Stomach (tissue), 9 donors: Measurements from ENCODE around the gene SPART. TPM values are rescaled to one million over a fixed set of nuclear protein-coding genes. Genes with fewer than 3 reads are reported as not detected.
A peak's percentile ranks its signal among the peaks of the same experiment; 100 is the strongest.
"Not testable (repeated sequence)": the region's sequence is repeated elsewhere in the genome, so short reads cannot be mapped to it uniquely, and the experiment has no call there.

Source experiments
- DNase-seq, 2 donors: peaks; one replicate each; pipeline versions ENCODE4 v3.0.0 to v3.0.0-alpha.2; 2013 to 2019
- H3K27ac ChIP-seq, 5 donors: fragments of 200-600 bp in 4 of 5; sonication (generic) in 4 of 5; one replicate each; pipeline ENCODE4 v1.5.1; 2013 to 2019; ENCODE audit warnings: mild to moderate bottlenecking in 1 of 5, moderate library complexity in 1 of 5
- H3K27me3 ChIP-seq, 3 donors: fragments of 200-600 bp; sonication (generic); one replicate each; pipeline ENCODE4 v1.5.1; 2017 to 2019; ENCODE audit warnings: mixed run types in 1 of 3
- H3K36me3 ChIP-seq, 4 donors: fragments of 200-600 bp; sonication (generic); 1 replicate in 3 of 4; 2 replicates in 1 of 4; pipeline ENCODE4 v1.5.1; 2016 to 2019
- H3K4me1 ChIP-seq, 4 donors: fragments of 200-600 bp; sonication (generic); one replicate each; pipeline ENCODE4 v1.5.1; 2016 to 2019
- H3K4me3 ChIP-seq, 4 donors: fragments of 200-600 bp; sonication (generic) in 3 of 4; one replicate each; pipeline ENCODE4 v1.5.1; 2016 to 2019; ENCODE audit warnings: mild to moderate bottlenecking in 1 of 4
- H3K9me3 ChIP-seq, 4 donors: fragments of 200-600 bp; sonication (generic); one replicate each; pipeline ENCODE4 v1.5.1; 2016 to 2019
- CTCF ChIP-seq, 7 experiments: fragments of 450-650 bp in 4 of 7; fragments of 200-600 bp in 3 of 7; sonication (generic) in 3 of 7; IDR thresholded peaks; one replicate each; pipeline ENCODE4 v1.5.1; 2016 to 2019; ENCODE audit warnings: antibody characterized with exemption in 7 of 7, control low read depth in 2 of 7, mild to moderate bottlenecking in 1 of 7
- EP300 ChIP-seq: sonication (generic); formaldehyde crosslinking; IDR thresholded peaks from one replicate; pipeline ENCODE4 v1.6.1; 2017; ENCODE audit warnings: antibody characterized with exemption
- POLR2A ChIP-seq, 4 donors: fragments of 450-650 bp; IDR thresholded peaks; one replicate each; pipeline ENCODE4 v1.6.1; 2016; ENCODE audit warnings: antibody characterized with exemption in 4 of 4, control low read depth in 2 of 4, mild to moderate bottlenecking in 1 of 4, moderate library complexity in 1 of 4
- POLR2AphosphoS5 ChIP-seq, 3 donors: sonication (generic); formaldehyde crosslinking; IDR thresholded peaks; one replicate each; pipeline ENCODE4 v1.6.1; 2016; ENCODE audit warnings: antibody characterized with exemption in 3 of 3
- WGBS, 5 donors: extraction: QIAGEN DNeasy Blood & Tissue Kit in 3 of 5; methylation state at CpG; one replicate each; pipeline versions ENCODE4 v1.1.5 to v1.1.7; 2013 to 2018; 5-methylcytosine and 5-hydroxymethylcytosine counted together
- intact Hi-C: fragments of 100-400 bp; cut with DNase I; formaldehyde crosslinking; loops from one replicate; pipeline ENCODE4 v1.15.1; 2023; ENCODE audit warnings: low total_unique reads
- polyA plus RNA-seq, 3 donors: library from polyadenylated mRNA; stranded (reverse); fragments of 200-250 nt; gene quantifications; one replicate each; pipeline ENCODE4 v1.2.3, GENCODE V29; 2013
- total RNA-seq, 5 donors: library from RNA; depleted of rRNA; stranded (reverse); fragments of >200 nt; gene quantifications; one replicate each; pipeline versions ENCODE4 v1.1.0 to v1.2.3, GENCODE V29; 2014 to 2016
- donor health status: healthy with polysubstance abuse.
- donor health status: Bipolar disorder and iron deficiency.
- donor health status: healthy.

The SPART gene
- total and polyA plus RNA-seq, 8 donors, result 6.1 to 121 (median 20.9) TPM

- H3K36me3 ChIP-seq, result peaks cover 7 to 76% (median 61%) of the 10 kb centered on the region in 4 donors
- TF ChIP-seq POLR2A (IDR thresholded peaks at IDR 0.05) (no peak), POLR2AphosphoS5 (IDR thresholded peaks at IDR 0.05) (no peak), EP300 (no peak), CTCF (IDR thresholded peaks at IDR 0.05) (no peak)
- no peak overlapping the region for H3K27ac ChIP-seq
- no peak for DNase-seq
- peaks cover 0 to 8% (median 0%) of the 10 kb centered on the region in 4 donors for H3K4me1 ChIP-seq
- 85 to 93% (median 88%) methylated on average over 7 of the region's 7 CpGs for WGBS, 5 donors
- H3K27me3 ChIP-seq, result no peaks in the 10 kb centered on the region
- no peaks in the 10 kb centered on the region for H3K9me3 ChIP-seq
- intact Hi-C loops, result no loop called here
- H3K4me3 ChIP-seq, result no peak overlapping the region
These were observed 35.6 kb downstream of the SPART start for GRCh38 chr13:36310417-36311108.

- Histone ChIP-seq H3K4me1 (peaks cover 0 to 17% (median 9%) of the 10 kb centered on the region in 4 donors), H3K27me3 (no peaks in the 10 kb centered on the region), H3K27ac (no peak overlapping the region), H3K36me3 (peaks cover 0 to 28% (median 16%) of the 10 kb centered on the region in 4 donors), H3K4me3 (no peak overlapping the region), H3K9me3 (no peaks in the 10 kb centered on the region)
- DNase-seq, result no peak
- TF ChIP-seq CTCF (IDR thresholded peaks at IDR 0.05) (no peak), POLR2A (IDR thresholded peaks at IDR 0.05) (no peak), EP300 (no peak), POLR2AphosphoS5 (IDR thresholded peaks at IDR 0.05) (no peak)
- WGBS, 5 donors, result 59 to 71% (median 66%) methylated on average over 3 of the region's 3 CpGs
- intact Hi-C loops, result no loop called here
These were observed 43.9 kb downstream of the SPART start for GRCh38 chr13:36302289-36302688.

- DNase-seq, H3K4me3 ChIP-seq, intact Hi-C loops, H3K27me3 ChIP-seq, H3K9me3 ChIP-seq, H3K27ac ChIP-seq: not testable (repeated sequence)
- Histone ChIP-seq H3K36me3 (peaks cover 0 to 14% (median 6%) of the 10 kb centered on the region in 4 donors), H3K4me1 (peaks cover 0 to 21% (median 12%) of the 10 kb centered on the region in 4 donors)
- 34 to 50% (median 45%) methylated on average over 3 of the region's 3 CpGs for WGBS, 5 donors
These were observed 46.7 kb downstream of the SPART start for GRCh38 chr13:36299469-36299868.

GRCh38 chr13:36298535-36299068 lies 47.6 kb downstream of the SPART start:
- TF ChIP-seq POLR2AphosphoS5 (IDR thresholded peaks at IDR 0.05) (no peak), EP300 (no peak), CTCF (IDR thresholded peaks at IDR 0.05) (no peak), POLR2A (IDR thresholded peaks at IDR 0.05) (no peak)
- H3K36me3 ChIP-seq, result peaks cover 0 to 6% (median 0%) of the 10 kb centered on the region in 4 donors
- intact Hi-C loops, result no loop called here
- peaks cover 0 to 21% (median 12%) of the 10 kb centered on the region in 4 donors for H3K4me1 ChIP-seq
- 16 to 31% (median 20%) methylated on average over 4 of the region's 4 CpGs for WGBS, 5 donors
- H3K27me3 ChIP-seq, result no peaks in the 10 kb centered on the region
- peak overlapping the region in 2 of 4 donors; percentile 58 to 62 for H3K4me3 ChIP-seq
- H3K9me3 ChIP-seq, result no peaks in the 10 kb centered on the region
- peak in 1 of 2 donors; percentile 15 for DNase-seq
- peak overlapping the region in 2 of 5 donors; percentile 72 to 85 for H3K27ac ChIP-seq
